ENCODE measurements around the gene VIT. TPM values are rescaled to one million over a fixed set of nuclear protein-coding genes. Genes with fewer than 3 reads are reported as not detected.
A peak's percentile ranks its signal among the peaks of the same experiment; 100 is the strongest.

Gene VIT
- total RNA-seq, 1 experiment from 2014 or later: not detected

- H3K79me2 ChIP-seq (ENCODE audit: low read length): no peaks in the 10 kb centered on the region
- no peak overlapping the region for H2AFZ ChIP-seq (ENCODE audit: low read length)
- no peaks in the 10 kb centered on the region for H3K9me2 ChIP-seq (replicated peaks; ENCODE audit: insufficient read depth, low read length)
- DNase-seq: peak; percentile 85
- H4K20me1 ChIP-seq (ENCODE audit: insufficient read depth, low read depth, low read length): no peaks in the 10 kb centered on the region
- no peak overlapping the region for H3K4me3 ChIP-seq (ENCODE audit: low read length)
- H3K4me2 ChIP-seq (ENCODE audit: low read depth, low read length, poor library complexity, severe bottlenecking): no peak overlapping the region
- H3K27me3 ChIP-seq (ENCODE audit: low read length): no peaks in the 10 kb centered on the region
- peaks cover 8% of the 10 kb centered on the region for H3K4me1 ChIP-seq (ENCODE audit: low read length)
- H3K9ac ChIP-seq (ENCODE audit: low read length): no peak overlapping the region
- H3K36me3 ChIP-seq (ENCODE audit: insufficient read depth, low read length): no peaks in the 10 kb centered on the region
- no peak overlapping the region for H3K27ac ChIP-seq (ENCODE audit: low read length)
- no peaks in the 10 kb centered on the region for H3K9me3 ChIP-seq (ENCODE audit: low read length)
Observed at GRCh38 chr2:36770542-36771287, 74.2 kb downstream of the VIT start.

- DNase-seq: no peak
- H3K4me3 ChIP-seq (ENCODE audit: low read length): no peak overlapping the region
- no peak overlapping the region for H3K9ac ChIP-seq (ENCODE audit: low read length)
- H3K9me2 ChIP-seq (replicated peaks; ENCODE audit: insufficient read depth, low read length): no peaks in the 10 kb centered on the region
- H3K4me1 ChIP-seq (ENCODE audit: low read length): peaks cover 8% of the 10 kb centered on the region
- no peaks in the 10 kb centered on the region for H3K36me3 ChIP-seq (ENCODE audit: insufficient read depth, low read length)
- no peaks in the 10 kb centered on the region for H3K9me3 ChIP-seq (ENCODE audit: low read length)
- H3K27me3 ChIP-seq (ENCODE audit: low read length): no peaks in the 10 kb centered on the region
- no peak overlapping the region for H3K27ac ChIP-seq (ENCODE audit: low read length)
- H4K20me1 ChIP-seq (ENCODE audit: insufficient read depth, low read depth, low read length): no peaks in the 10 kb centered on the region
- H3K4me2 ChIP-seq (ENCODE audit: low read depth, low read length, poor library complexity, severe bottlenecking): no peak overlapping the region
- H2AFZ ChIP-seq (ENCODE audit: low read length): no peak overlapping the region
- no peaks in the 10 kb centered on the region for H3K79me2 ChIP-seq (ENCODE audit: low read length)
Observed at GRCh38 chr2:36771671-36772070, 75.2 kb downstream of the VIT start.

GRCh38 chr2:36773947-36774346, 77.4 kb downstream of the VIT start:
- Histone ChIP-seq H3K4me2 (ENCODE audit: low read depth, low read length, poor library complexity, severe bottlenecking) (no peak overlapping the region), H3K36me3 (ENCODE audit: insufficient read depth, low read length) (no peaks in the 10 kb centered on the region), H3K79me2 (ENCODE audit: low read length) (no peaks in the 10 kb centered on the region), H3K27ac (ENCODE audit: low read length) (no peak overlapping the region), H3K9me3 (ENCODE audit: low read length) (no peaks in the 10 kb centered on the region), H3K9me2 (replicated peaks; ENCODE audit: insufficient read depth, low read length) (no peaks in the 10 kb centered on the region), H3K27me3 (ENCODE audit: low read length) (no peaks in the 10 kb centered on the region), H3K4me1 (ENCODE audit: low read length) (peaks cover 8% of the 10 kb centered on the region), H2AFZ (ENCODE audit: low read length) (no peak overlapping the region), H3K4me3 (ENCODE audit: low read length) (no peak overlapping the region), H4K20me1 (ENCODE audit: insufficient read depth, low read depth, low read length) (no peaks in the 10 kb centered on the region), H3K9ac (ENCODE audit: low read length) (no peak overlapping the region)
- no peak for DNase-seq

GRCh38 chr2:36775261-36775660, 78.8 kb downstream of the VIT start:
- Histone ChIP-seq H3K9me2 (replicated peaks; ENCODE audit: insufficient read depth, low read length) (no peaks in the 10 kb centered on the region), H3K4me3 (ENCODE audit: low read length) (no peak overlapping the region), H3K9ac (ENCODE audit: low read length) (no peak overlapping the region), H4K20me1 (ENCODE audit: insufficient read depth, low read depth, low read length) (no peaks in the 10 kb centered on the region), H3K36me3 (ENCODE audit: insufficient read depth, low read length) (no peaks in the 10 kb centered on the region), H3K4me2 (ENCODE audit: low read depth, low read length, poor library complexity, severe bottlenecking) (no peak overlapping the region), H3K27ac (ENCODE audit: low read length) (no peak overlapping the region), H3K27me3 (ENCODE audit: low read length) (no peaks in the 10 kb centered on the region), H2AFZ (ENCODE audit: low read length) (no peak overlapping the region), H3K4me1 (ENCODE audit: low read length) (peaks cover 8% of the 10 kb centered on the region), H3K79me2 (ENCODE audit: low read length) (no peaks in the 10 kb centered on the region), H3K9me3 (ENCODE audit: low read length) (no peaks in the 10 kb centered on the region)
- DNase-seq: no peak

GRCh38 chr2:36775806-36776205, 79.3 kb downstream of the VIT start:
- H3K79me2 ChIP-seq (ENCODE audit: low read length): no peaks in the 10 kb centered on the region
- no peak overlapping the region for H3K4me3 ChIP-seq (ENCODE audit: low read length)
- H4K20me1 ChIP-seq (ENCODE audit: insufficient read depth, low read depth, low read length): no peaks in the 10 kb centered on the region
- no peak overlapping the region for H3K4me2 ChIP-seq (ENCODE audit: low read depth, low read length, poor library complexity, severe bottlenecking)
- H3K9me2 ChIP-seq (replicated peaks; ENCODE audit: insufficient read depth, low read length): no peaks in the 10 kb centered on the region
- no peak overlapping the region for H3K9ac ChIP-seq (ENCODE audit: low read length)
- no peak for DNase-seq
- no peaks in the 10 kb centered on the region for H3K27me3 ChIP-seq (ENCODE audit: low read length)
- H2AFZ ChIP-seq (ENCODE audit: low read length): no peak overlapping the region
- H3K36me3 ChIP-seq (ENCODE audit: insufficient read depth, low read length): no peaks in the 10 kb centered on the region
- H3K9me3 ChIP-seq (ENCODE audit: low read length): no peaks in the 10 kb centered on the region
- no peak overlapping the region for H3K27ac ChIP-seq (ENCODE audit: low read length)
- peaks cover 10% of the 10 kb centered on the region for H3K4me1 ChIP-seq (ENCODE audit: low read length)

- Histone ChIP-seq H3K9ac (ENCODE audit: low read length) (no peak overlapping the region), H3K4me2 (ENCODE audit: low read depth, low read length, poor library complexity, severe bottlenecking) (no peak overlapping the region), H3K4me1 (ENCODE audit: low read length) (peaks cover 10% of the 10 kb centered on the region), H3K9me3 (ENCODE audit: low read length) (no peaks in the 10 kb centered on the region), H3K4me3 (ENCODE audit: low read length) (no peak overlapping the region), H3K27ac (ENCODE audit: low read length) (no peak overlapping the region), H3K79me2 (ENCODE audit: low read length) (no peaks in the 10 kb centered on the region), H3K27me3 (ENCODE audit: low read length) (no peaks in the 10 kb centered on the region), H3K36me3 (ENCODE audit: insufficient read depth, low read length) (no peaks in the 10 kb centered on the region), H4K20me1 (ENCODE audit: insufficient read depth, low read depth, low read length) (no peaks in the 10 kb centered on the region), H2AFZ (ENCODE audit: low read length) (no peak overlapping the region), H3K9me2 (replicated peaks; ENCODE audit: insufficient read depth, low read length) (no peaks in the 10 kb centered on the region)
- DNase-seq: no peak
Observed at GRCh38 chr2:36777272-36777671, 80.8 kb downstream of the VIT start.

GRCh38 chr2:36777788-36778187, 81.3 kb downstream of the VIT start:
- no peak overlapping the region for H3K4me2 ChIP-seq (ENCODE audit: low read depth, low read length, poor library complexity, severe bottlenecking)
- no peak overlapping the region for H3K9ac ChIP-seq (ENCODE audit: low read length)
- no peaks in the 10 kb centered on the region for H3K36me3 ChIP-seq (ENCODE audit: insufficient read depth, low read length)
- DNase-seq: no peak
- H3K4me1 ChIP-seq (ENCODE audit: low read length): peaks cover 10% of the 10 kb centered on the region
- H3K9me2 ChIP-seq (replicated peaks; ENCODE audit: insufficient read depth, low read length): no peaks in the 10 kb centered on the region
- no peaks in the 10 kb centered on the region for H3K9me3 ChIP-seq (ENCODE audit: low read length)
- no peaks in the 10 kb centered on the region for H3K79me2 ChIP-seq (ENCODE audit: low read length)
- no peak overlapping the region for H3K4me3 ChIP-seq (ENCODE audit: low read length)
- H4K20me1 ChIP-seq (ENCODE audit: insufficient read depth, low read depth, low read length): no peaks in the 10 kb centered on the region
- H3K27me3 ChIP-seq (ENCODE audit: low read length): no peaks in the 10 kb centered on the region
- H2AFZ ChIP-seq (ENCODE audit: low read length): no peak overlapping the region
- H3K27ac ChIP-seq (ENCODE audit: low read length): no peak overlapping the region

- Histone ChIP-seq H3K79me2 (ENCODE audit: low read length) (no peaks in the 10 kb centered on the region), H3K27me3 (ENCODE audit: low read length) (no peaks in the 10 kb centered on the region), H3K9me2 (replicated peaks; ENCODE audit: insufficient read depth, low read length) (no peaks in the 10 kb centered on the region), H3K9me3 (ENCODE audit: low read length) (no peaks in the 10 kb centered on the region), H3K36me3 (ENCODE audit: insufficient read depth, low read length) (no peaks in the 10 kb centered on the region), H3K4me2 (ENCODE audit: low read depth, low read length, poor library complexity, severe bottlenecking) (no peak overlapping the region), H3K4me3 (ENCODE audit: low read length) (no peak overlapping the region), H3K4me1 (ENCODE audit: low read length) (peaks cover 7% of the 10 kb centered on the region), H2AFZ (ENCODE audit: low read length) (no peak overlapping the region), H3K9ac (ENCODE audit: low read length) (no peak overlapping the region), H3K27ac (ENCODE audit: low read length) (no peak overlapping the region), H4K20me1 (ENCODE audit: insufficient read depth, low read depth, low read length) (no peaks in the 10 kb centered on the region)
- no peak for DNase-seq
Observed at GRCh38 chr2:36779462-36779861, 83.0 kb downstream of the VIT start.

All from Karpas-422 (cell line).